GM12878 (cell line): ENCODE data around the gene COL23A1. TPM values are rescaled to one million over a fixed set of nuclear protein-coding genes. Genes with fewer than 3 reads are reported as not detected.

ENCODE experiments used
- GABPA ChIP-seq: IDR thresholded peaks from 2 replicates; pipeline ENCODE4 v1.6.1; 2014; ENCODE audit warnings: antibody characterized with exemption, low read depth, mild to moderate bottlenecking, inconsistent platforms
- POLR2AphosphoS2 ChIP-seq: IDR thresholded peaks from 2 replicates; pipeline ENCODE4 v1.6.1; 2011; ENCODE audit warnings: low read depth, mild to moderate bottlenecking, low read length, improper control_type of control experiment, moderate library complexity
- RFX5 ChIP-seq: IDR thresholded peaks from 2 replicates; pipeline ENCODE4 v1.6.1; 2011; ENCODE audit warnings: low read depth, low read length, improper control_type of control experiment
- SIN3A ChIP-seq: IDR thresholded peaks from 2 replicates; pipeline ENCODE4 v1.6.1; 2012; ENCODE audit warnings: low read depth, low read length, improper control_type of control experiment
- SMAD1 ChIP-seq: fragments of 450-650 bp; IDR thresholded peaks from 2 replicates; pipeline ENCODE4 v1.6.1; 2018; ENCODE audit warnings: mild to moderate bottlenecking, low read depth; ENCODE audit not compliant: partially characterized antibody
- STAT1 ChIP-seq: fragments of 450-650 bp; conservative IDR thresholded peaks from 2 replicates; pipeline ENCODE4 v1.6.1; 2014; ENCODE audit warnings: antibody characterized with exemption, mild to moderate bottlenecking
- ZNF217 ChIP-seq: fragments of 450-650 bp; IDR thresholded peaks from 2 replicates; pipeline ENCODE4 v1.6.1; 2017; ENCODE audit warnings: antibody characterized with exemption, mild to moderate bottlenecking
- polyA plus RNA-seq, 11 experiments: library from polyadenylated mRNA; depleted of rRNA in 4 of 11; unstranded in 6 of 11; stranded (reverse) in 5 of 11; fragments of >200 nt; fragmentation: Nextera tagmentation in 4 of 11; fragmentation: Illumina TruSeq in 1 of 11; extraction: Ambion mirVana in 4 of 11; extraction: Trizol in 1 of 11; gene quantifications; 1 replicate in 1 of 11; 2 replicates in 10 of 11; pipeline versions ENCODE4 v1.2.1 to v1.2.3, GENCODE V29; 2011 to 2016; ENCODE audit warnings: inconsistent platforms in 2 of 11, missing spikeins in 2 of 11, low read depth in 1 of 11
- total RNA-seq, 4 experiments: library from RNA; depleted of rRNA in 3 of 4; stranded (reverse); fragments of >200 nt in 3 of 4; fragmentation: Illumina TruSeq in 1 of 4; extraction: Trizol in 1 of 4; gene quantifications; 2 replicates each; pipeline versions ENCODE4 v1.2.1 to v1.2.3, GENCODE V29; 2013 to 2021
- TF ChIP-seq, protein P1 (sequence below): fragments of 450-650 bp; IDR thresholded peaks from 2 replicates; pipeline ENCODE4 v1.6.1; 2018; ENCODE audit warnings: mild to moderate bottlenecking, low read depth, moderate library complexity; ENCODE audit not compliant: partially characterized antibody
- TF ChIP-seq, protein P2 (sequence below): fragments of 450-650 bp; formaldehyde crosslinking; IDR thresholded peaks from 2 replicates; pipeline ENCODE4 v1.5.0; 2022; ENCODE audit warnings: mild to moderate bottlenecking, missing genetic modification characterization

The COL23A1 gene
- total and polyA plus RNA-seq, 10 of the 15 experiments (the other 5 are each of a cell fraction or from before 2014, with no cell fraction given), result 0.03 to 0.83 (median 0.09) TPM; not detected in 5

DNA sequence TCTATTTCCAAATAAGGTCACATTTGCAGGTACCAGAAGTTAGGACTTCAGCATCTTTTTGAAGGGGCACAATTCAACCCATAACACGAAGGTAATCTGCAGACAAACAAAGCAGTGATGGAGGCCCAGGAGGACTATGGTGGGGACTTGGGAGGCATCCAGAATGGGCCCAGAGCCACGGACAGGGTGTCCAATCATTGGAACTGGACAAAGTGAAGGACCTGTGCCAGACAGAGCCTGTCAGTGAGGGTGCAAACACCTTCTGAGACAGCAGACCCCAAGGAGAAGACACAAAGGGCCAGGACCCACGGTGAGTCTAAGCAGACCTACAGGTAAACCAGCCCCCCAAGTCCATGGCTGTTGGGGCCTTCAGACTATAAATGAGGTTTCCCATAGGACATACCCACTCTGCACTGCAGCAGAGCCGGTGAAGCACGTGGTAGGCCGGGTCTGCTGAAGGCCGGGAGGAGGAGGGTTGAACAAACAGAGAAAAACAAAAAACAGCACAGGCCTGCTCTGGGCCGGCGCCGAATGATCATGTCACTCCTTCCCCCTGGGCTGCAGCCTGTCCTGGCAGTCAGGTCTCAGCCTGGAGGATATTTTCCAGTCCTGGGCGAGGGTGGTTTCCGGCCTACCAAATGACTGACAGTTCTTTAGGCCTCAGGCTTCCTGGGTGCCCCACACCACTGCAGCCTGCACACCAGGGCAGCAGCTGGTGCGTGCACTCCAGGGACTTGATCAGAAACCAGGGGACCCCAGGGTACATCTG is 84.4 kb downstream of the COL23A1 start (continued):
- TF ChIP-seq, protein P1, sequence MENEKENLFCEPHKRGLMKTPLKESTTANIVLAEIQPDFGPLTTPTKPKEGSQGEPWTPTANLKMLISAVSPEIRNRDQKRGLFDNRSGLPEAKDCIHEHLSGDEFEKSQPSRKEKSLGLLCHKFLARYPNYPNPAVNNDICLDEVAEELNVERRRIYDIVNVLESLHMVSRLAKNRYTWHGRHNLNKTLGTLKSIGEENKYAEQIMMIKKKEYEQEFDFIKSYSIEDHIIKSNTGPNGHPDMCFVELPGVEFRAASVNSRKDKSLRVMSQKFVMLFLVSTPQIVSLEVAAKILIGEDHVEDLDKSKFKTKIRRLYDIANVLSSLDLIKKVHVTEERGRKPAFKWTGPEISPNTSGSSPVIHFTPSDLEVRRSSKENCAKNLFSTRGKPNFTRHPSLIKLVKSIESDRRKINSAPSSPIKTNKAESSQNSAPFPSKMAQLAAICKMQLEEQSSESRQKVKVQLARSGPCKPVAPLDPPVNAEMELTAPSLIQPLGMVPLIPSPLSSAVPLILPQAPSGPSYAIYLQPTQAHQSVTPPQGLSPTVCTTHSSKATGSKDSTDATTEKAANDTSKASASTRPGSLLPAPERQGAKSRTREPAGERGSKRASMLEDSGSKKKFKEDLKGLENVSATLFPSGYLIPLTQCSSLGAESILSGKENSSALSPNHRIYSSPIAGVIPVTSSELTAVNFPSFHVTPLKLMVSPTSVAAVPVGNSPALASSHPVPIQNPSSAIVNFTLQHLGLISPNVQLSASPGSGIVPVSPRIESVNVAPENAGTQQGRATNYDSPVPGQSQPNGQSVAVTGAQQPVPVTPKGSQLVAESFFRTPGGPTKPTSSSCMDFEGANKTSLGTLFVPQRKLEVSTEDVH, result no peak
- TF ChIP-seq SIN3A (no peak), SMAD1 (no peak), POLR2AphosphoS2 (no peak), ZNF217 (no peak), STAT1 (no peak), RFX5 (no peak), GABPA (no peak)
- TF ChIP-seq, protein P2, sequence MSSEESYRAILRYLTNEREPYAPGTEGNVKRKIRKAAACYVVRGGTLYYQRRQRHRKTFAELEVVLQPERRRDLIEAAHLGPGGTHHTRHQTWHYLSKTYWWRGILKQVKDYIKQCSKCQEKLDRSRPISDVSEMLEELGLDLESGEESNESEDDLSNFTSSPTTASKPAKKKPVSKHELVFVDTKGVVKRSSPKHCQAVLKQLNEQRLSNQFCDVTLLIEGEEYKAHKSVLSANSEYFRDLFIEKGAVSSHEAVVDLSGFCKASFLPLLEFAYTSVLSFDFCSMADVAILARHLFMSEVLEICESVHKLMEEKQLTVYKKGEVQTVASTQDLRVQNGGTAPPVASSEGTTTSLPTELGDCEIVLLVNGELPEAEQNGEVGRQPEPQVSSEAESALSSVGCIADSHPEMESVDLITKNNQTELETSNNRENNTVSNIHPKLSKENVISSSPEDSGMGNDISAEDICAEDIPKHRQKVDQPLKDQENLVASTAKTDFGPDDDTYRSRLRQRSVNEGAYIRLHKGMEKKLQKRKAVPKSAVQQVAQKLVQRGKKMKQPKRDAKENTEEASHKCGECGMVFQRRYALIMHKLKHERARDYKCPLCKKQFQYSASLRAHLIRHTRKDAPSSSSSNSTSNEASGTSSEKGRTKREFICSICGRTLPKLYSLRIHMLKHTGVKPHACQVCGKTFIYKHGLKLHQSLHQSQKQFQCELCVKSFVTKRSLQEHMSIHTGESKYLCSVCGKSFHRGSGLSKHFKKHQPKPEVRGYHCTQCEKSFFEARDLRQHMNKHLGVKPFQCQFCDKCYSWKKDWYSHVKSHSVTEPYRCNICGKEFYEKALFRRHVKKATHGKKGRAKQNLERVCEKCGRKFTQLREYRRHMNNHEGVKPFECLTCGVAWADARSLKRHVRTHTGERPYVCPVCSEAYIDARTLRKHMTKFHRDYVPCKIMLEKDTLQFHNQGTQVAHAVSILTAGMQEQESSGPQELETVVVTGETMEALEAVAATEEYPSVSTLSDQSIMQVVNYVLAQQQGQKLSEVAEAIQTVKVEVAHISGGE, result no peak
